Keratinocyte (primary cell): Measurements from ENCODE around the gene TRPM2. TPM values are rescaled to one million over a fixed set of nuclear protein-coding genes. Genes with fewer than 3 reads are reported as not detected.

ENCODE experiments used
- DNase-seq: peaks from one replicate; pipeline ENCODE4 v3.0.0-alpha.2; 2011; ENCODE audit warnings: low read depth, missing footprints, low spot score
- FAIRE-seq: peaks from 2 replicates; lab custom pipeline; 2011; peaks lifted over from hg19 to GRCh38; lab: Jason Lieb, UNC
- H2AFZ ChIP-seq: 2 replicates; pipeline ENCODE4 v1.6.0; 2012; ENCODE audit warnings: low read length, control low read depth, inconsistent platforms; ENCODE audit not compliant: control insufficient read depth
- H3K27ac ChIP-seq: 2 replicates; pipeline ENCODE4 v1.5.1; 2011; ENCODE audit warnings: low read length; ENCODE audit not compliant: control insufficient read depth, insufficient read depth
- H3K27me3 ChIP-seq: 3 replicates; pipeline ENCODE4 v1.6.0; 2011; ENCODE audit warnings: low read length; ENCODE audit not compliant: control insufficient read depth, insufficient read depth; ENCODE audit errors: extremely low read depth
- H3K36me3 ChIP-seq, 2 experiments: 2 replicates in 1 of 2; 3 replicates in 1 of 2; pipeline ENCODE4 v1.5.1; 2011; ENCODE audit warnings: low read length in 2 of 2, mild to moderate bottlenecking in 1 of 2; ENCODE audit not compliant: control insufficient read depth in 2 of 2, insufficient read depth in 2 of 2; ENCODE audit errors: extremely low read depth in 1 of 2
- H3K4me1 ChIP-seq: 3 replicates; pipeline ENCODE4 v1.5.1; 2011; ENCODE audit warnings: low read length; ENCODE audit not compliant: control insufficient read depth, insufficient read depth; ENCODE audit errors: extremely low read depth
- H3K4me2 ChIP-seq: 3 replicates; pipeline ENCODE4 v1.6.0; 2011; ENCODE audit warnings: low read depth, low read length; ENCODE audit not compliant: control insufficient read depth, insufficient read depth; ENCODE audit errors: extremely low read depth
- H3K4me3 ChIP-seq, 3 experiments: fragments of 200-600 bp in 1 of 3; sonication (generic) in 1 of 3; 2 replicates in 2 of 3; 3 replicates in 1 of 3; pipeline ENCODE4 v1.5.1; 2011 to 2016; ENCODE audit warnings: low read length in 3 of 3, mild to moderate bottlenecking in 3 of 3, control low read depth in 2 of 3, inconsistent platforms in 1 of 3, low read depth in 1 of 3, mixed read lengths in 1 of 3, mixed run types in 1 of 3, moderate library complexity in 1 of 3; ENCODE audit not compliant: control insufficient read depth in 2 of 3, insufficient read depth in 2 of 3; ENCODE audit errors: extremely low read depth in 1 of 3
- H3K79me2 ChIP-seq: 2 replicates; pipeline ENCODE4 v1.6.0; 2012; ENCODE audit warnings: low read length; ENCODE audit not compliant: control insufficient read depth, insufficient read depth
- H3K9ac ChIP-seq: 3 replicates; pipeline ENCODE4 v1.6.0; 2011; ENCODE audit warnings: low read length; ENCODE audit not compliant: control insufficient read depth, insufficient read depth; ENCODE audit errors: extremely low read depth
- H3K9me1 ChIP-seq: 3 replicates; pipeline ENCODE4 v1.6.0; 2011; ENCODE audit warnings: low read length; ENCODE audit not compliant: control insufficient read depth, insufficient read depth; ENCODE audit errors: extremely low read depth
- H3K9me3 ChIP-seq: 2 replicates; pipeline ENCODE4 v1.5.1; 2012; ENCODE audit warnings: low read depth, low read length; ENCODE audit not compliant: control insufficient read depth
- H4K20me1 ChIP-seq: 3 replicates; pipeline ENCODE4 v1.6.0; 2011; ENCODE audit warnings: low read length; ENCODE audit not compliant: control insufficient read depth, insufficient read depth; ENCODE audit errors: extremely low read depth
- EZH2 ChIP-seq: IDR thresholded peaks from one replicate; pipeline ENCODE4 v1.6.1; 2012; ENCODE audit warnings: inconsistent platforms, mild to moderate bottlenecking, low read length, moderate library complexity
- dilution Hi-C: fragments of 300-500 bp; cut with MboI; formaldehyde crosslinking; loops from one replicate; pipeline ENCODE4 v1.7.0; 2020; ENCODE audit warnings: low sequenced_read_pairs; ENCODE audit not compliant: extremely low pct_ligation_motif_present
- polyA plus RNA-seq, 5 experiments: library from polyadenylated mRNA; depleted of rRNA in 3 of 5; stranded (reverse) in 3 of 5; stranded (forward) in 1 of 5; unstranded in 1 of 5; fragments of >200 nt; gene quantifications; 1 replicate in 1 of 5; 2 replicates in 3 of 5; 3 replicates in 1 of 5; pipeline versions ENCODE4 v1.2.1 to v1.2.3, GENCODE V29; 2011 to 2012; ENCODE audit warnings: missing spikeins in 2 of 5, low read depth in 1 of 5, low replicate concordance in 1 of 5
- TF ChIP-seq, protein P1 (sequence below), 3 experiments: IDR thresholded peaks in 1 of 3; conservative IDR thresholded peaks in 1 of 3; optimal IDR thresholded peaks in 1 of 3; 2 replicates in 2 of 3; 3 replicates in 1 of 3; pipeline versions ENCODE3 to v1.5.1; 2011; ENCODE audit warnings: low read length in 3 of 3, mild to moderate bottlenecking in 3 of 3, moderate library complexity in 2 of 3, control low read depth in 1 of 3, inconsistent platforms in 1 of 3; ENCODE audit not compliant: insufficient read depth in 2 of 3; ENCODE audit errors: extremely low read depth in 1 of 3

TRPM2 gene
- polyA plus RNA-seq, 1 donor (not counting 4 experiments of a cell fraction or from before 2014, with no cell fraction given) = 0.31 TPM

DNA sequence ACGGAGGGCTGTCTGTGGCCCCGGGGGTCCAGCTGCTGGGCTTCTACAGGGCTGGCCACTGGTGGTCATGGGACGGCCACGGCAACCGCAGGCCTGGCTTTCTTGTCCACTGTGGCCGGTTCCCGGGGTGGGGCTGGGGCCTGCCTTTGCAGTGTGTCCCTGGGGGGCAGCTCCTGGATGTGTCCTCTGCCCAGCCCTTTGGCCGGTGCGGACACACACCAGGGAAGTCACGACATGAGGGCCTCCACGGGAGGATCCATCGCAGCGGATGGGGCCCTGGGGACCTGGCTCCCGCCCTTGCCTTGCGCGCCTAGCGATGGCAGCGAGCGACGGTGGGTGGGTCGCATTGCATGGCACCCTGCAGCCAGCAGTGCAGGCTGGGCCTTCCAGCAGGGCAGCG, 35.5 kb upstream of the TRPM2 start:
- DNase-seq = no peak
- H3K4me1 ChIP-seq = peaks cover 3% of the 10 kb centered on the region
- peaks cover 19 to 38% of the 10 kb centered on the region in 2 experiments for H3K36me3 ChIP-seq
- H2AFZ ChIP-seq = no peak overlapping the region
- dilution Hi-C loops = no loop called here
- no peak overlapping the region for H3K4me2 ChIP-seq
- no peak for FAIRE-seq
- no peaks in the 10 kb centered on the region for H3K9me1 ChIP-seq
- TF ChIP-seq, protein P1, sequence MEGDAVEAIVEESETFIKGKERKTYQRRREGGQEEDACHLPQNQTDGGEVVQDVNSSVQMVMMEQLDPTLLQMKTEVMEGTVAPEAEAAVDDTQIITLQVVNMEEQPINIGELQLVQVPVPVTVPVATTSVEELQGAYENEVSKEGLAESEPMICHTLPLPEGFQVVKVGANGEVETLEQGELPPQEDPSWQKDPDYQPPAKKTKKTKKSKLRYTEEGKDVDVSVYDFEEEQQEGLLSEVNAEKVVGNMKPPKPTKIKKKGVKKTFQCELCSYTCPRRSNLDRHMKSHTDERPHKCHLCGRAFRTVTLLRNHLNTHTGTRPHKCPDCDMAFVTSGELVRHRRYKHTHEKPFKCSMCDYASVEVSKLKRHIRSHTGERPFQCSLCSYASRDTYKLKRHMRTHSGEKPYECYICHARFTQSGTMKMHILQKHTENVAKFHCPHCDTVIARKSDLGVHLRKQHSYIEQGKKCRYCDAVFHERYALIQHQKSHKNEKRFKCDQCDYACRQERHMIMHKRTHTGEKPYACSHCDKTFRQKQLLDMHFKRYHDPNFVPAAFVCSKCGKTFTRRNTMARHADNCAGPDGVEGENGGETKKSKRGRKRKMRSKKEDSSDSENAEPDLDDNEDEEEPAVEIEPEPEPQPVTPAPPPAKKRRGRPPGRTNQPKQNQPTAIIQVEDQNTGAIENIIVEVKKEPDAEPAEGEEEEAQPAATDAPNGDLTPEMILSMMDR (optimal IDR thresholded peaks at IDR 0.05 in 1 of 3, IDR thresholded peaks at IDR 0.05 in 1 of 3, conservative IDR thresholded peaks at IDR 0.05 in 1 of 3; ENCODE audit: extremely low read depth in 1 of 3, insufficient read depth in 2 of 3, low read length in 3 of 3) = no peak
- H3K4me3 ChIP-seq = no peak overlapping the region
- H3K9me3 ChIP-seq = no peaks in the 10 kb centered on the region
- H3K79me2 ChIP-seq = no peaks in the 10 kb centered on the region
- no peaks in the 10 kb centered on the region for H4K20me1 ChIP-seq
- H3K27ac ChIP-seq = no peak overlapping the region
- no peak overlapping the region for H3K9ac ChIP-seq
- no peaks in the 10 kb centered on the region for H3K27me3 ChIP-seq

DNA sequence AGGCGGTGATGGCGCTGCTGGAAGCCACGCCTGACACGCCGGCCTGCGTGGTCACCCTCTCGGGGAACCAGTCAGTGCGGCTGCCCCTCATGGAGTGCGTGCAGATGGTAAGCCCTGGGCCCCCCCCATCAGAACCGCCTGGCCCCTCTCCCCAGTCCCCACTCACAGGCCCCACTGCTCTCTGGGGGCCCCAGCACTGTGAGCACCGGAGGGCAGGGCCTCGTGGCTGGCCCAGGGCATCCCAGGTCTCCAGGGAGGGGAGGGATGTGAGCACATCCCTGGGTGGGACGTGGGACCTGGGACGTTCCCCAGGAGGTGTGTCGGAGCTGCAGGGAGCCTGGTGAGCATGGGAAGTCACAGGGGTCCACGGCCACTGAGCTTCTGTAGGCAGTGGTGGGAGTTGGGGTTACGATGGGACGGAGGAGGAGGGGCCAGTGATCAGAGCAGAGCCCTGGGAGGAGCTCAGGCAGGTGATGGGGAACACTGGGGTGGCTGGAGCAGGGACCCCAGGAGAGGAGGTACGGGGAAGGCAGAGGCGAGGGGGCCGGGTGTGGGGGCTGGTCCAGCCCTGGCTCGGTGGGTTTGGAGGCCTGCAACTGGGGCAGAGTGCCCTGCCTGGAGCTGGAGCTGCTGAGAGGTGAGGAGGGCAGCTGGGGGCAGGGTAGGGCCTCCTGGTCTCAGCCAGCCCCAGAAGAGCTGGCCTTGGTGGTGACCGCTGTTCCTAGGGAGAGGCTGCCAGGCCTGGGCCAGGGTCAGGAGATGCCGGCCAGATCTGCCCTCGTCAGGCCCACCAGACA, 34.7 kb upstream of the TRPM2 start:
- no peak for TF ChIP-seq EZH2
- TF ChIP-seq, protein P1 (optimal IDR thresholded peaks at IDR 0.05 in 1 of 3, IDR thresholded peaks at IDR 0.05 in 1 of 3, conservative IDR thresholded peaks at IDR 0.05 in 1 of 3; ENCODE audit: extremely low read depth in 1 of 3, insufficient read depth in 2 of 3, low read length in 3 of 3) = no peak
- H2AFZ ChIP-seq = no peak overlapping the region
- no peaks in the 10 kb centered on the region for H3K9me3 ChIP-seq
- peaks cover 19 to 36% of the 10 kb centered on the region in 2 experiments for H3K36me3 ChIP-seq
- FAIRE-seq (no peak), DNase-seq (no peak)
- dilution Hi-C loops = no loop called here
- peaks cover 3% of the 10 kb centered on the region for H3K4me1 ChIP-seq
- H3K27ac ChIP-seq = no peak overlapping the region
- H3K9ac ChIP-seq = no peak overlapping the region
- H3K4me2 ChIP-seq = no peak overlapping the region
- H3K79me2 ChIP-seq = no peaks in the 10 kb centered on the region
- no peak overlapping the region for H3K4me3 ChIP-seq
- H3K27me3 ChIP-seq = no peaks in the 10 kb centered on the region
- no peaks in the 10 kb centered on the region for H4K20me1 ChIP-seq
- no peaks in the 10 kb centered on the region for H3K9me1 ChIP-seq
